Activated CD8-positive, alpha-beta T cell treated with anti-CD3 and anti-CD28 coated beads, Interleukin-2, amount 10 ng/mL, durations not matched to agents 7 days and 5 days (primary cell): ENCODE measurements around the gene NOP9. TPM values are rescaled to one million over a fixed set of nuclear protein-coding genes. Genes with fewer than 3 reads are reported as not detected.
"Not testable (repeated sequence)": the region's sequence is repeated elsewhere in the genome, so short reads cannot be mapped to it uniquely, and the experiment has no call there.

Experiments
- ATAC-seq: fragments of 150-1000 bp; cut with Tn5 transposase; one replicate; pipeline ENCODE4 v1.10.0; 2021; ENCODE audit warnings: moderate library complexity
- CTCF ChIA-PET: fragments of 350-600 bp; sonication (Branson Sonifier 250); formaldehyde crosslinking; loops from one replicate; lab custom pipeline; 2021; ENCODE audit warnings: antibody characterized with exemption; lab: Charles Lee
- POLR2A ChIA-PET: fragments of 350-600 bp; sonication (Branson Sonifier 250); formaldehyde crosslinking; loops from one replicate; lab custom pipeline; 2021; ENCODE audit warnings: antibody characterized with exemption; lab: Charles Lee
- DNase-seq: peaks from one replicate; pipeline ENCODE4 v3.0.0-alpha.2; 2020
- H3K27ac Mint-ChIP-seq: one replicate; pipeline ENCODE4 v1.8.0; 2021; ENCODE audit warnings: mild to moderate bottlenecking, mixed read lengths
- H3K27me3 Mint-ChIP-seq: one replicate; pipeline ENCODE4 v1.8.0; 2021; ENCODE audit warnings: low read depth, mixed read lengths
- H3K36me3 Mint-ChIP-seq: one replicate; pipeline ENCODE4 v1.8.0; 2021; ENCODE audit warnings: low read depth, mixed read lengths
- H3K4me1 Mint-ChIP-seq: one replicate; pipeline ENCODE4 v1.8.0; 2021; ENCODE audit warnings: low read depth, mixed read lengths
- H3K4me3 Mint-ChIP-seq: one replicate; pipeline ENCODE4 v1.8.0; 2021; ENCODE audit warnings: mild to moderate bottlenecking, mixed read lengths
- H3K9me3 Mint-ChIP-seq: one replicate; pipeline ENCODE4 v1.8.0; 2022; ENCODE audit warnings: mixed read lengths; ENCODE audit not compliant: insufficient read depth
- total RNA-seq, 2 experiments: library from RNA; stranded (reverse); gene quantifications; one replicate each; pipeline ENCODE4 v1.2.3, GENCODE V29; 2021

Gene NOP9
- total RNA-seq, 2 experiments from 2014 or later, result 35.2 to 36.7 TPM

DNA sequence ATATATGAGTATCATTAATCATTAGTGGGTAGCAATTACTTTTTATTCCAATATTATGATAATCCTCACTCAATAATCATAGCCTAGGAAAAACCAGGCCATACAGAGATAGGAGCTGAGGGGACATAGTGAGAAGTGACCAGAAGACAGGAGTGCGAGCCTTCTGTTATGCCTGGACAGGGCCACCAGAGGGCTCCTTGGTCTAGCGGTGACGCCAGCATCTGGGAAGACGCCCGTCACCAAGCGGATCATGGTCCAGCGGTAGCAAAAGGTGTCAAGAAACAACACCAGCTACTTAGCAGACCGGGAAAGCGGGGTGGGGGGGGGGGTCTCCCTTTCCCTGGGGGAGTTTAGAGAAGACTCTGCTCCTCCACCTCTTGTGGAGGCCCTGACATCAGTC is 28.3 kb downstream of the NOP9 start:
- DNase-seq, result not testable (repeated sequence)
- CTCF ChIA-PET, result interaction anchor here (0.9 to 9.0 kb wide), 9 partner anchors 12 to 167 kb away, joined by 3 to 142 read pairs (median 6); partner anchors contain the start of genes CIDEB, IRF9, KHNYN and LTB4R
- POLR2A ChIA-PET, result interaction anchor here (1.5 to 13.7 kb wide), 3 partner anchors 14 to 103 kb away, joined by 5 to 185 read pairs (median 7); partner anchors contain the start of genes CBLN3 and KHNYN

DNA sequence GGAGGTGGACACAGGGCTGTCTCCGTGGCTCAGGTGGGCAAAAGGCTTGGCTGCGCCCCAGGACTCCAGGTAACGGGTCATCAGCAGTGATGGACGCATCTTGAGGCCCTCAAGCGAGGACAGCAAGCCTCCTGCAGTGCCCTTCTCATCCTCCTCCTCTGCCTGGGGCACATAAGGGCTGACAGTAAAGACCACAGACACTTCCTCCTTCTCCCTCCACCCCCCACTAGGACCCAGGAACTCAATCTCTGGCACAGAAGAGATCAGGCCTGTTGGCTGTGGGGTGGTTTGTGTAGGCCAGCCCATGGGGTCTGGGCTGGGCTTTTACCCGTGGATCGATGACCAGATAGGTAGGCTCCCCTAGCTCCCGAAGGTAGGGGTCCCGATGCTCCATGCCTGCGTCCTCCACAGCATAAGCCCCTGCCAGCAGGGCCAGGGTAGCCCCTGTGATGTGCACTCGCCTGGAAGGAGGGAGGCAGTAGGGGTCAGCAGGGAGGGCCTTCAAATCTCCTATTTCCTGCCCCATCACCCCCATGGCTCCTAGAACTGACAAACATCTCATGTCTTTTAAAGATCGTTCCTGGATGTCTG is 29.5 kb downstream of the NOP9 start:
- POLR2A ChIA-PET, result interaction anchor here (0.6 to 13.7 kb wide), 5 partner anchors 15 to 364 kb away, joined by 3 to 185 read pairs (median 4); partner anchors contain the start of genes CBLN3, KHNYN and TINF2
- ATAC-seq, result no peak

More for the DNA sequence above, 28.3 kb downstream of the NOP9 start:
- not testable (repeated sequence) for H3K9me3 Mint-ChIP-seq, ATAC-seq, H3K4me3 Mint-ChIP-seq, H3K36me3 Mint-ChIP-seq, H3K27ac Mint-ChIP-seq
- Mint-ChIP-seq H3K4me1 (peaks cover 64% of the 10 kb centered on the region), H3K27me3 (peaks cover 11% of the 10 kb centered on the region)

DNA sequence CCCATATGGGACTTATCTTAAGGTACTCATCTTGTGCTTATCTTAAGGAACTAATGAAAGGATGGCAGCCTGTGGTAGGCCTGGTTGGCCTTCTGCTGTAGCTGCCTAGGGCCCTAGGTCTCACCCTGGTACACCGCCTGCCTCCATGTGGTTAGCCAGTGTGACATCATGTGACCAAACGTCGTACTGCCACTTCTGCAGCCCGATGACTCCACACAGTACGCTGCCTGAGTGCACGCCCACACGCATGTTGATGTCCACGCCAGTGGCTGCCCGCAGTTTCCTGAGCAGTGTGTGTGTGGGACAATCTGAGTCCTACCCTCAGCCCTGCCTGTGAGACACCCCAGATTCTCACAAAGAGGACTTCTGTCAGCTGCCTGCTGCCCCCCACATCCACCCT is 30.1 kb downstream of the NOP9 start:
- ChIA-PET POLR2A (interaction anchor here (0.6 to 13.7 kb wide), 4 partner anchors 16 to 364 kb away, joined by 3 to 185 read pairs (median 4); partner anchors contain the start of genes CBLN3 and KHNYN), CTCF (interaction anchor here (1.1 to 9.0 kb wide), 5 partner anchors 8 to 107 kb away, joined by 3 to 142 read pairs (median 17); partner anchors contain the start of genes CIDEB, KHNYN, LTB4R and LTB4R2)
- Mint-ChIP-seq H3K4me3 (peak overlapping the region; percentile 25), H3K9me3 (no peaks in the 10 kb centered on the region), H3K4me1 (peaks cover 79% of the 10 kb centered on the region), H3K27ac (peak overlapping the region; percentile 71), H3K36me3 (no peaks in the 10 kb centered on the region), H3K27me3 (peaks cover 16% of the 10 kb centered on the region)
- DNase-seq (peak; percentile 80), ATAC-seq (peak; percentile 48)

More for the DNA sequence above, 29.5 kb downstream of the NOP9 start:
- Mint-ChIP-seq H3K4me1 (peaks cover 77% of the 10 kb centered on the region), H3K27me3 (peaks cover 14% of the 10 kb centered on the region), H3K9me3 (no peaks in the 10 kb centered on the region), H3K27ac (peak overlapping the region; percentile 71), H3K4me3 (no peak overlapping the region), H3K36me3 (no peaks in the 10 kb centered on the region)
- no peak for DNase-seq
- CTCF ChIA-PET, result interaction anchor here (0.7 to 9.0 kb wide), 7 partner anchors 8 to 108 kb away, joined by 3 to 142 read pairs (median 10); partner anchors contain the start of genes CIDEB, KHNYN, LTB4R and LTB4R2

DNA sequence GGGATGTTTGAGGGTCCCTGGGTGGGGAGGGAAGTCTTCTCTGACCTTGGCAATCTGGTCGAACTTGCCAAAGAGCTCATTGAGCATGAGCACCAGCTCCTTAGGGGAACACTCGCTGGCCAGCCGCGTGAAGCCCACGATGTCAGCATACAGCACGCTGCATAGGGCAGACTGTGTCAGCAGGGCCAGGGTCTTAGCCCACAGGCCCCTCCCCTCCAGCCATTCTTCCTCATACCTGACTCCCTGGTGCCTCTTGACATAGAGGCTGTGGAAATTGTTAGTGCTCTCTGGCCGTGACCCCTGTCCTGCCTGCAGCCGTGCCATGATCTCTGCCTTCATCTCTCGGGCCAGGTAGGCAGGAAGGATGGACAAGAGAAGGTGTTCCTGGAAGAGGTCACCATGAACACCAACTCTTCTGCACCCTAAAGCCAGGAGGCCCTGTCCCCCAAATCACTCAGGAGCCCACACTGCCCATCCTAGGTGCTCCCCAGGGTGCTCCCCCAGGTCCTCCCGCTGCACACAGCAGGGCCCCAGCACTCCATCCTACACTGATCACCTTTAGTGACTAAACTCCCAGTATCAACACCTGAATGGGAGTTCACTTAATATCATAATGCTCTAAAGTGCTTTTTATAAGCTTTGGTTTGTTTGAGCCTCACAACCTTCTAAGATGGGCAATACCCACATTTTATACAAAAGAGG is 31.5 kb downstream of the NOP9 start:
- Mint-ChIP-seq H3K4me1 (peaks cover 80% of the 10 kb centered on the region), H3K9me3 (no peaks in the 10 kb centered on the region), H3K27ac (no peak overlapping the region), H3K36me3 (peaks cover 9% of the 10 kb centered on the region), H3K4me3 (no peak overlapping the region), H3K27me3 (peaks cover 22% of the 10 kb centered on the region)
- CTCF ChIA-PET, result interaction anchor here (0.9 to 12.7 kb wide), 11 partner anchors 9 to 109 kb away, joined by 3 to 709 read pairs (median 27); partner anchors contain the start of genes CBLN3, CIDEB, DHRS1 and KHNYN
- DNase-seq, result no peak
- POLR2A ChIA-PET, result interaction anchor here (0.6 to 13.7 kb wide), 3 partner anchors 89 to 100 kb away, joined by 3 to 185 read pairs (median 3); partner anchors contain the start of genes CBLN3, KHNYN and TINF2
- no peak for ATAC-seq

DNA sequence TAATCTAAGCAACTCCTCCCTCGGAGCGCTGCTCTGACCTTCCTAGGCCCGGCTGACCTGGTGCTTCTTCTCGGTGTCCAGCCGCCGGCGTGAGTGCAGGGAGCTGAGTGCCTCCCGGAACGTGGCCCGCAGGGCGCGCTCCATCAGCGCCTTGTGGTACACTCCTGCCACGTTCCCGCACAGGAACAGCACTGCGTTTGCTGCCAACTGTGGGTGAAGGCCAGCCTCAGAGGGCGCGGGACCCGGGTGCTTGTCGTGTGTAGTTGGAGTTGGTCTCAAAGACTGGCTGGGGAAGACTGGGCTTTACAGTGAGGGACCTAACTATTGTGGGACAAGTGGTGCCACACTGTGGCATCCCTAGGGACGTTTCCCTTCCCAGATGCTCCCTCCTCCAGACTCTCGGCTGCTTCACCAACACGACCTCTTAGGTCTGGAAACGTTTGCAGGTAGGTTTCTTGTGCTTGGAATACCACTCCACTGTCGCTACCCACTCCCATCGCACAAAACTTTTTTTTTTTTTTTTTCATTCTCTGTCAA is 32.1 kb downstream of the NOP9 start:
- Mint-ChIP-seq H3K4me1 (peaks cover 78% of the 10 kb centered on the region), H3K27ac (peak overlapping the region; percentile 61), H3K36me3 (peaks cover 16% of the 10 kb centered on the region), H3K27me3 (peaks cover 22% of the 10 kb centered on the region), H3K9me3 (no peaks in the 10 kb centered on the region), H3K4me3 (peak overlapping the region; percentile 75)
- POLR2A ChIA-PET, result interaction anchor here (0.7 to 13.7 kb wide), 4 partner anchors 14 to 99 kb away, joined by 3 to 185 read pairs (median 3); partner anchors contain the start of genes CBLN3, KHNYN and TINF2
- CTCF ChIA-PET, result interaction anchor here (0.6 to 12.7 kb wide), 23 partner anchors 9 to 223 kb away, joined by 3 to 709 read pairs (median 12); partner anchors contain the start of genes CBLN3, CHMP4A, CIDEB and DHRS1
- DNase-seq, result no peak
- peak; percentile 1 for ATAC-seq

DNA sequence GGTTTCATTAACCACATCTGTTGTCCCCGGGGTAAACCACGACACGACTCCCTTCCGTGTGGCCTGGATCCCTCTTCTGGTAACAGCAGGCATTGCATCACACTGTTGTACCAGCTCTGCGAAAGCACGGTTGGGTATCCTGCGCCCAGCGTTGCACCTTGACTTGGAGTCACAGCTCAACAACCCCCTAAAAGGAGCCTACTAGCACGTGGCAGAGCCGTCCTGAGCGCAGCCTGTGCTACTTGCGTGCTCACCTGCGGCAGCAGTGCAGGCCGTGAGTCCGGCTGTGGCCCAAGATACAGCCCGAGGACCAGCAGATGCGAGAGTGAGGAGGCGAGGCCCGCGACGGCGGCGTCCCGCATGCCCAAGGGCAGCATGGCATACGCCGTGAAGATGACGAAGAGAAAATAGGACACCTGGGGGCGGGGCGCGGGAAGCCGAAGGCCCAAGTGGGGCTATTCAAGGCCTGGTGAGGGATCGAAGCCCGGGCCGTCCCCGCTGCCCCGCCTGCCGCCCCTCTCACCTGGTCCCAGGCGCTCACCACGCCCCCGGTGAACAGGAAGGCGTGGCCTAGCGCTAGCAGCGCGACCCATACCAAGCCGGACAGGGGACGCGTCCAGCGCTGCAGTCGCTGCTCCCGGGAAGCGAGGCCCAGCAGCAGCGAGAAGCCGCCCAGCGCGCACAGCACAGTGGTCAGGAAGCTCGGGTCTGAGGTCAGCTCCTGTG is 32.8 kb downstream of the NOP9 start:
- DNase-seq (peak; percentile 94), ATAC-seq (peak; percentile 79)
- Mint-ChIP-seq H3K36me3 (peaks cover 22% of the 10 kb centered on the region), H3K4me1 (peaks cover 73% of the 10 kb centered on the region), H3K9me3 (no peaks in the 10 kb centered on the region), H3K27ac (peak overlapping the region; percentile 61), H3K4me3 (peak overlapping the region; percentile 75), H3K27me3 (peaks cover 22% of the 10 kb centered on the region)
- ChIA-PET CTCF (interaction anchor here (0.6 to 12.7 kb wide), 35 partner anchors 9 to 350 kb away, joined by 3 to 709 read pairs (median 5); partner anchors contain the start of genes CBLN3, CHMP4A, CIDEB and DHRS1), POLR2A (interaction anchor here (0.6 to 13.7 kb wide), 7 partner anchors 14 to 104 kb away, joined by 3 to 185 read pairs (median 3); partner anchors contain the start of genes CBLN3, KHNYN and TINF2)

DNA sequence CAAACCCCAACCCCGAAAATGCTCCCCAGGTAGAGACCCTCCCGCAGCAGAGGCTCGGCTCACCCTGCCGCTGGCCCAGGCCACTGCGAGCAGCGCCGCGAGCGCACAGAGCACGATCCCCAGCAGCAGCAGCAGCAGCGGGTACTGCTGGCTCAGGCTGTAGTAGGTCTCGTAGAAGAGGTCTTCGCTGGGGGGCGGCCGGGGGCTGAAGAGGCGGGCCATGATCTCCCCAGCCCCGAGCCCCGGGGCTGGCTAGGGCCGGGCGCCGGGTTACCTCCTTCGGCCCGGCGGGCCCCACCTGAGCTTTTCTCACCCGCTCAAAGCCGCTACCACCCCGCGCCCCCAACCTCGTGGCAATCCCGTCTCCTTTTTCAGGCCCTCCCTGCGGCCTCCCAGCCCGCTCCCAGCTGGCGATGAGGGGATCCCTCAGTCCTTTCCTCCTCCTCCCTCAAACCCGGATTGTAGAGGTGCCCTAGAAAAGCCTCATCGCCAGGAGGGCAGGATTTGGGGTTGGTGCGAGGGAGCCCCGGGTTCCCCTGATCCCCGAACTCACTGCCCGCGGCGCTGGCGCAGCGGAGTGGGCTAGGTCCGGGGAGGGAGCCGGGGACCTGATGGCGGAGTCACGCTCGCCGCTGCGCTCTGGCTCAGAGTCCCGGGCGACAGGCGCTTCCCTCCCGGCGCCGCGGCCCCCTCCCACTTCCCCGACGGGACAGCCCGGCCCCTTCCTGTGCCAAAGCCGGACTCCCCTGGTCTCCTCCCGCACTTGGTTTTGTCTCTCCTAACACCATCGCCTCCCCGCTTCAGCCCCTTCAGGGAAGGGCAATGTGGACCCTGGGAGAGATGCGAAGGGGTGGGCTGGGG is 35.0 kb downstream of the NOP9 start, which contains the start of gene ADCY4:
ADCY4 (minus strand) TSS at position 641 of the 861 bp plus-strand sequence; CDS start at position 222, 419 bp downstream.
- POLR2A ChIA-PET, result interaction anchor here (1.2 to 13.7 kb wide), 3 partner anchors 96 to 121 kb away, joined by 3 to 185 read pairs (median 16); partner anchors contain the start of genes CBLN3, CHMP4A and KHNYN
- DNase-seq (no peak), ATAC-seq (no peak)
- H3K27ac Mint-ChIP-seq, result peak within 1 kb of the TSS; percentile 8
- peaks cover 22% of the 10 kb centered on the region for H3K27me3 Mint-ChIP-seq
- CTCF ChIA-PET, result interaction anchor here (1.3 to 12.7 kb wide), 13 partner anchors 7 to 226 kb away, joined by 4 to 709 read pairs (median 27); partner anchors contain the start of genes CBLN3, CIDEB, KHNYN and LTB4R
- peaks cover 60% of the 10 kb centered on the region for H3K4me1 Mint-ChIP-seq
- H3K36me3 Mint-ChIP-seq, result peaks cover 34% of the 10 kb centered on the region
- no peaks in the 10 kb centered on the region for H3K9me3 Mint-ChIP-seq
- peak within 1 kb of the TSS; percentile 49 for H3K4me3 Mint-ChIP-seq

GRCh38 chr14:24335461-24336171 is 36.0 kb downstream of the NOP9 start:
- POLR2A ChIA-PET, result interaction anchor here (1.2 to 13.7 kb wide), 2 partner anchors 95 to 122 kb away, joined by 3 to 185 read pairs; partner anchors contain the start of genes CBLN3, CHMP4A and KHNYN
- Mint-ChIP-seq H3K36me3 (peaks cover 34% of the 10 kb centered on the region), H3K4me3 (no peak overlapping the region), H3K27ac (no peak overlapping the region), H3K27me3 (peaks cover 22% of the 10 kb centered on the region), H3K4me1 (peaks cover 58% of the 10 kb centered on the region), H3K9me3 (no peaks in the 10 kb centered on the region)
- ATAC-seq, result no peak
- CTCF ChIA-PET, result interaction anchor here (1.4 to 12.7 kb wide), 4 partner anchors 11 to 94 kb away, joined by 3 to 709 read pairs (median 26); partner anchors contain the start of genes CBLN3, CIDEB and KHNYN
- DNase-seq, result no peak
